Astrocyte (in vitro differentiated cells and primary cell): ENCODE results near the gene IL17C. TPM values are rescaled to one million over a fixed set of nuclear protein-coding genes. Genes with fewer than 3 reads are reported as not detected.

ENCODE experiments used
- DNase-seq: peaks from one replicate; pipeline ENCODE4 v3.0.0-alpha.2; 2010; ENCODE audit warnings: low read depth
- FAIRE-seq: peaks from 2 replicates; lab custom pipeline; 2011; peaks lifted over from hg19 to GRCh38; lab: Jason Lieb, UNC
- H2AFZ ChIP-seq: 2 replicates; pipeline ENCODE4 v1.6.0; 2012; ENCODE audit warnings: low read depth, low read length, inconsistent platforms
- H3K27ac ChIP-seq: 2 replicates; pipeline ENCODE4 v1.5.1; 2011; ENCODE audit warnings: low read depth, low read length, inconsistent platforms
- H3K27me3 ChIP-seq: 2 replicates; pipeline ENCODE4 v1.6.0; 2011; ENCODE audit warnings: low read length, inconsistent platforms; ENCODE audit not compliant: insufficient read depth
- H3K36me3 ChIP-seq: 2 replicates; pipeline ENCODE4 v1.5.1; 2011; ENCODE audit warnings: low read length, inconsistent platforms; ENCODE audit not compliant: insufficient read depth
- H3K4me1 ChIP-seq: 2 replicates; pipeline ENCODE4 v1.5.1; 2011; ENCODE audit warnings: low read length, inconsistent platforms; ENCODE audit not compliant: insufficient read depth
- H3K4me2 ChIP-seq: 2 replicates; pipeline ENCODE4 v1.6.0; 2012; ENCODE audit warnings: low read length, inconsistent platforms
- H3K4me3 ChIP-seq: 2 replicates; pipeline ENCODE4 v1.5.1; 2011; ENCODE audit warnings: low read depth, mild to moderate bottlenecking, low read length, inconsistent platforms; ENCODE audit not compliant: insufficient read depth
- H3K79me2 ChIP-seq: 2 replicates; pipeline ENCODE4 v1.6.0; 2012; ENCODE audit warnings: mild to moderate bottlenecking, low read length, inconsistent platforms; ENCODE audit not compliant: insufficient read depth
- H3K9ac ChIP-seq: 2 replicates; pipeline ENCODE4 v1.6.0; 2012; ENCODE audit warnings: mild to moderate bottlenecking, low read length, inconsistent platforms
- H3K9me3 ChIP-seq: 2 replicates; pipeline ENCODE4 v1.5.1; 2012; ENCODE audit warnings: low read depth, mild to moderate bottlenecking, low read length, inconsistent platforms; ENCODE audit not compliant: insufficient read depth
- H4K20me1 ChIP-seq: 2 replicates; pipeline ENCODE4 v1.6.0; 2012; ENCODE audit warnings: low read length, inconsistent platforms; ENCODE audit not compliant: insufficient read depth
- H3K27ac Mint-ChIP-seq: one replicate; pipeline ENCODE4 v1.8.0; 2021; ENCODE audit warnings: mild to moderate bottlenecking, mixed read lengths; ENCODE audit not compliant: unreplicated experiment
- H3K27me3 Mint-ChIP-seq: one replicate; pipeline ENCODE4 v1.8.0; 2021; ENCODE audit warnings: low read depth, mixed read lengths; ENCODE audit not compliant: unreplicated experiment
- H3K36me3 Mint-ChIP-seq: one replicate; pipeline ENCODE4 v1.8.0; 2021; ENCODE audit warnings: low read depth, mixed read lengths; ENCODE audit not compliant: unreplicated experiment
- H3K4me1 Mint-ChIP-seq: one replicate; pipeline ENCODE4 v1.8.0; 2021; ENCODE audit warnings: low read depth, mixed read lengths; ENCODE audit not compliant: unreplicated experiment
- H3K4me3 Mint-ChIP-seq: one replicate; pipeline ENCODE4 v1.8.0; 2021; ENCODE audit warnings: mild to moderate bottlenecking, moderate library complexity, mixed read lengths; ENCODE audit not compliant: unreplicated experiment
- H3K9me3 Mint-ChIP-seq: one replicate; pipeline ENCODE4 v1.8.0; 2021; ENCODE audit warnings: mild to moderate bottlenecking, mixed read lengths; ENCODE audit not compliant: unreplicated experiment
- EZH2 ChIP-seq: IDR thresholded peaks from 2 replicates; pipeline ENCODE4 v1.6.1; 2012; ENCODE audit warnings: mild to moderate bottlenecking, low read length, inconsistent platforms; ENCODE audit not compliant: insufficient read depth
- total RNA-seq: library from RNA; stranded (reverse); gene quantifications from 2 replicates; pipeline ENCODE4 v1.2.1, GENCODE V29; 2021
- TF ChIP-seq, protein P1 (sequence below): IDR thresholded peaks from 2 replicates; pipeline ENCODE4 v1.5.1; 2011; ENCODE audit warnings: low read depth, mild to moderate bottlenecking, inconsistent platforms, low read length, moderate library complexity; ENCODE audit not compliant: insufficient read depth

The IL17C gene
- total RNA-seq, 1 donor from 2014 or later, result 0.36 TPM

DNA sequence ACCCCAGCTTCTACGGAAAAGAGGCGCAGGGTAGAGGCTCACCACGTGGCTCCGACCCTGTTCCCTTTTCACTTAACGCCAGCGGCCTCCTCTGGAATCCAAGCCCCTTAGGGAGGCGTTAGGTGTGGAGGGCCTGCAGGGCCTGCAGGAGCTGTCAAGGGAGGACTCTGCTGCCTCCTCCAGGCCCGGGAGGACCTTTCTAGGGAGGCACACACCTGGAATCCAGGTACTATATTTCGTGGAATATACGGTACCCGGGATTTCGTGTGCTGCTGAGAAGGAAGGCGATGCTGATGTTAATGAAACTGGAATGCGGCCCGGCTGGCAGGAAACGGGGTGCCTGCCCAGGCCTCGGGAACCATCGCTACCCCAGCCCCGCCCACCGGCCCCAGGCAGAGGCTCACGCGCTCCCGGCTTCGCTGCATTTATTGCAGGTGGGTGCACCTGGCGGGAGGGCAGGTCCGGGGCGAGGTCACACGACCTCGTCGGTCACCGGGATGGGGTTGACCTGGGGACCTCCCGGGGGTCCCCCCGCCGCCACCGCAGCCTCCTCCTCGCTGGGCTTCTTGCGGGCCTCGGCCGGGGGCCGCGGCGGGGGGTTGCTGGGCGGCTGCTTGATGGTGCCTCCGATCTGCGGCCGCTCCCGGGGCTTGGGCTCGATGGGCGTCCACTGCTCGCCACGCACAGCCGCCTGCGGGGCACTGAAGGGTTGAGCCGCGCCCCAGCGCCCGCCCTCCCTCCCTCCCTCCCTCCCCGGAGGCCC is 4.7 kb downstream of the IL17C start:
- H3K36me3 Mint-ChIP-seq, result peaks cover 9% of the 10 kb centered on the region
- H3K9ac ChIP-seq, result no peak overlapping the region
- no peaks in the 10 kb centered on the region for H3K9me3 Mint-ChIP-seq

GRCh38 chr16:88643644-88643932 is 5.2 kb downstream of the IL17C start:
- peaks cover 16% of the 10 kb centered on the region for H3K27me3 ChIP-seq

More for the DNA sequence above, 4.7 kb downstream of the IL17C start:
- H3K4me3 Mint-ChIP-seq, result no peak overlapping the region
- Histone ChIP-seq H3K4me3 (no peak overlapping the region), H3K27me3 (peaks cover 20% of the 10 kb centered on the region), H3K9me3 (no peaks in the 10 kb centered on the region), H4K20me1 (no peaks in the 10 kb centered on the region), H3K4me2 (no peak overlapping the region), H3K79me2 (no peaks in the 10 kb centered on the region), H3K36me3 (no peaks in the 10 kb centered on the region), H3K4me1 (no peaks in the 10 kb centered on the region), H2AFZ (no peak overlapping the region), H3K27ac (no peak overlapping the region)
- no peak for DNase-seq
- peaks cover 10% of the 10 kb centered on the region for H3K27me3 Mint-ChIP-seq
- H3K4me1 Mint-ChIP-seq, result no peaks in the 10 kb centered on the region
- FAIRE-seq, result no peak
- no peak overlapping the region for H3K27ac Mint-ChIP-seq
- TF ChIP-seq, protein P1, sequence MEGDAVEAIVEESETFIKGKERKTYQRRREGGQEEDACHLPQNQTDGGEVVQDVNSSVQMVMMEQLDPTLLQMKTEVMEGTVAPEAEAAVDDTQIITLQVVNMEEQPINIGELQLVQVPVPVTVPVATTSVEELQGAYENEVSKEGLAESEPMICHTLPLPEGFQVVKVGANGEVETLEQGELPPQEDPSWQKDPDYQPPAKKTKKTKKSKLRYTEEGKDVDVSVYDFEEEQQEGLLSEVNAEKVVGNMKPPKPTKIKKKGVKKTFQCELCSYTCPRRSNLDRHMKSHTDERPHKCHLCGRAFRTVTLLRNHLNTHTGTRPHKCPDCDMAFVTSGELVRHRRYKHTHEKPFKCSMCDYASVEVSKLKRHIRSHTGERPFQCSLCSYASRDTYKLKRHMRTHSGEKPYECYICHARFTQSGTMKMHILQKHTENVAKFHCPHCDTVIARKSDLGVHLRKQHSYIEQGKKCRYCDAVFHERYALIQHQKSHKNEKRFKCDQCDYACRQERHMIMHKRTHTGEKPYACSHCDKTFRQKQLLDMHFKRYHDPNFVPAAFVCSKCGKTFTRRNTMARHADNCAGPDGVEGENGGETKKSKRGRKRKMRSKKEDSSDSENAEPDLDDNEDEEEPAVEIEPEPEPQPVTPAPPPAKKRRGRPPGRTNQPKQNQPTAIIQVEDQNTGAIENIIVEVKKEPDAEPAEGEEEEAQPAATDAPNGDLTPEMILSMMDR, result no peak
- no peak for TF ChIP-seq EZH2

More at GRCh38 chr16:88643644-88643932, 5.2 kb downstream of the IL17C start:
- Histone ChIP-seq H3K27ac (no peak overlapping the region), H3K4me1 (no peaks in the 10 kb centered on the region), H3K4me2 (no peak overlapping the region), H2AFZ (no peak overlapping the region), H4K20me1 (peaks cover 4% of the 10 kb centered on the region), H3K4me3 (no peak overlapping the region), H3K9me3 (no peaks in the 10 kb centered on the region), H3K79me2 (no peaks in the 10 kb centered on the region), H3K9ac (no peak overlapping the region), H3K36me3 (no peaks in the 10 kb centered on the region)
- TF ChIP-seq, protein P1, result no peak
- no peak for TF ChIP-seq EZH2
- Mint-ChIP-seq H3K36me3 (peaks cover 9% of the 10 kb centered on the region), H3K4me1 (no peaks in the 10 kb centered on the region), H3K4me3 (no peak overlapping the region), H3K27me3 (peaks cover 8% of the 10 kb centered on the region), H3K27ac (no peak overlapping the region), H3K9me3 (no peaks in the 10 kb centered on the region)
- DNase-seq, result no peak
- FAIRE-seq, result no peak
